ENCODE measurements around the gene ZNF282. TPM values are rescaled to one million over a fixed set of nuclear protein-coding genes. Genes with fewer than 3 reads are reported as not detected.

The ZNF282 gene
- polyA plus RNA-seq (ENCODE audit: insufficient read length in 12 of 12), result 10 to 100 TPM in 11 of 12 donors, not detected in 1; 13.7 to 22.1 (median 18.9) TPM
- long read RNA-seq, donor 1, partial matches to known transcripts, result 22 of 26 reads
- long read RNA-seq, donor 1, other reads (novel, unspliced or antisense), result 0 of 26 reads
- long read RNA-seq, donor 2, partial matches to known transcripts, result 0 of 3 reads
- long read RNA-seq, donor 2, other reads (novel, unspliced or antisense), result 0 of 3 reads
- long read RNA-seq, donor 3, partial matches to known transcripts, result 0 of 2 reads
- long read RNA-seq, donor 3, other reads (novel, unspliced or antisense), result 0 of 2 reads
- long read RNA-seq, donor 4, result 0 reads
- long read RNA-seq, donor 5, partial matches to known transcripts, result 0 of 3 reads
- long read RNA-seq, donor 5, other reads (novel, unspliced or antisense), result 0 of 3 reads
- long read RNA-seq, donor 6, partial matches to known transcripts, result 0 of 2 reads
- long read RNA-seq, donor 6, other reads (novel, unspliced or antisense), result 0 of 2 reads
- long read RNA-seq, donor 7, partial matches to known transcripts, result 0 of 1 reads
- long read RNA-seq, donor 7, other reads (novel, unspliced or antisense), result 0 of 1 reads
- long read RNA-seq, donor 8, transcript ZNF282-204 (8 exons, 3,722 nt), result major isoform, 7 of 7 reads
- long read RNA-seq, donor 8, partial matches to known transcripts, result 0 of 7 reads
- long read RNA-seq, donor 8, other reads (novel, unspliced or antisense), result 0 of 7 reads
- long read RNA-seq, donor 9, partial matches to known transcripts, result 0 of 1 reads
- long read RNA-seq, donor 9, other reads (novel, unspliced or antisense), result 0 of 1 reads
- long read RNA-seq, donor 10, partial matches to known transcripts, result 0 of 3 reads
- long read RNA-seq, donor 10, other reads (novel, unspliced or antisense), result 0 of 3 reads
- long read RNA-seq, donor 11, partial matches to known transcripts, result 0 of 4 reads
- long read RNA-seq, donor 11, other reads (novel, unspliced or antisense), result 0 of 4 reads

- peak; percentile 89 for DNase-seq
Measured at GRCh38 chr7:149195180-149196150, at the start of gene ZNF282. Gene ZNF282 (plus strand): TSS chr7:149195546. CDS start chr7:149195590, 44 bp downstream.

GRCh38 chr7:149147072-149147751, 48.1 kb upstream of the ZNF282 start, which contains the start of gene ZNF398:
Gene ZNF398 (plus strand): TSS chr7:149147453. CDS start chr7:149147743, 290 bp downstream.
- peak; percentile 73 for DNase-seq

GRCh38 chr7:149147752-149148653, 47.3 kb upstream of the ZNF282 start:
- DNase-seq, result peak; percentile 37

DNA sequence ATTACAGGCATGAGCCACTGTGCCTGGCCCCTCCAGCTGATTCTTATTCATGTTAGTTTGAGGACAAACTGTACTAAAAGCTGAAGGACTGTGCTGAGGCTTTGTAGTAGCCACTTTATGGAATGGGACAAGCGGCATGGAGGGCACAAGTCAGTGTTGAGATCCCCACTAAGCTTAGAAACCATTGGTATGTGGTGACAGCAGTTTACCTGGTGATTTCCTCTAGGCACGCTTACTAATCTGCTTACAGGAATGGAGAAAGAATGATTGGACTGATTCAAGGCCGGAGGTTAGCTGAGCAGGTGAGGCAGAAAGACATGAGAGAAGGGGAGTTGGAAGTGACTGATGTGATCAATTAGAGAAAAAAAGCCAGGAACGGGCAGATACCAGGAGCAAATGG, 44.4 kb upstream of the ZNF282 start:
- DNase-seq, result no peak

- DNase-seq, result no peak
Measured at GRCh38 chr7:149153346-149153745, 42.0 kb upstream of the ZNF282 start.

- DNase-seq, result no peak
Measured at GRCh38 chr7:149154056-149154455, 41.3 kb upstream of the ZNF282 start.

DNA sequence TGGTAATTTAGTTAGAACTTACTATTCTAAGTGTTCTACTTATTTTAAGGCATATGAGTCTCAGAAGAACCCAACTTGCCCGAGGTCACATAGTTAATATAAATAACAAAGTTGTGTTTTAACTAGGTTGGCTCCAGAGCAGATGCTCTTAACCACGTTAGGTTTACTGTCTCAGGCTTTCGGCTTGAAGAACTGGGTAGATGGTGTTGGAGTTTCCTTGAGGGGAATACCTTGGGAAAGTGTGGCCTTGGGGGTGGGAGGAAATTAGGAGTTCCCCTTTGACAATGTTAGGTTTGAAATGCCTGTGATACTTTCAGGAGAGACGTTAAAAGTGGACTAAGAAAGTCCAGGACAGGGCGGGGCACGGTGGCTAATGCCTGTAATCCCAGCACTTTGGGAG, 38.4 kb upstream of the ZNF282 start:
- DNase-seq, result no peak

- DNase-seq, result no peak
Measured at GRCh38 chr7:149161241-149161848, 34.0 kb upstream of the ZNF282 start.

DNA sequence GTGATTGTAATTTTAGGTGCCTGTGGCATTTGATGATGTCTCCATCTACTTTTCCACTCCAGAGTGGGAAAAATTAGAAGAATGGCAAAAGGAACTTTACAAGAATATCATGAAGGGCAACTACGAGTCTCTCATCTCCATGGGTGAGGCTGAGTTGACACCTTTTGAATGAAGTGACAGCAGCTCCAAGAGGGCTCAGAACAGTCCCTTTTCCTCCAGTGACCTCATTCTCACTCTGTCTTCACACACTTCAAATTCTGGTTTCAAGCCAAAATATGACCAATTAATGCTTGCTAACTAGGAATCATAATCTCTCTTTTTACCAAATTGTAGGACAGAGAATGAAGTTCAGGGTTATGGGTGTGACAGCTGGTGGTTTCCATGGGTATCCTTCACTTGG, 29.2 kb upstream of the ZNF282 start:
- DNase-seq, result no peak

- DNase-seq, result no peak
Measured at GRCh38 chr7:149166630-149167352, 28.6 kb upstream of the ZNF282 start.

GRCh38 chr7:149171892-149172533, 23.3 kb upstream of the ZNF282 start:
- DNase-seq, result no peak

DNA sequence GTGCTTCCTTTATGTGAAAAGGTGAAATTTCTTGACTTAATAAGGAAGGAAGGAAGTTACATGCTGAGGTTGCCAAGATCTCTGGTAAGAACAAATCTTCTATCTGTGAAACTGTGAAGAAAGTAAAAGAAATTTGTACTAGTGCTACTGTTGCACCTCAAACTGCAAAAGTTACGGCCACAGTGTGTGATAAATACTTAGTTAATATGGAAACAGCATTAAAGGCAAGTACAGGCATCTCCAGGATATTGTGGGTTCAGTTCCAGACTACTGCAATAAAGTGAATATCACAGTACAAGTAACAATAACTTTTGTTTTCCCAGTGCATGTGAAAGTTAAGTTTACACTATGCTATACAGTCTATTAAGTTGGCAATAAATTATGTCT, 22.8 kb upstream of the ZNF282 start:
- DNase-seq, result no peak

DNA sequence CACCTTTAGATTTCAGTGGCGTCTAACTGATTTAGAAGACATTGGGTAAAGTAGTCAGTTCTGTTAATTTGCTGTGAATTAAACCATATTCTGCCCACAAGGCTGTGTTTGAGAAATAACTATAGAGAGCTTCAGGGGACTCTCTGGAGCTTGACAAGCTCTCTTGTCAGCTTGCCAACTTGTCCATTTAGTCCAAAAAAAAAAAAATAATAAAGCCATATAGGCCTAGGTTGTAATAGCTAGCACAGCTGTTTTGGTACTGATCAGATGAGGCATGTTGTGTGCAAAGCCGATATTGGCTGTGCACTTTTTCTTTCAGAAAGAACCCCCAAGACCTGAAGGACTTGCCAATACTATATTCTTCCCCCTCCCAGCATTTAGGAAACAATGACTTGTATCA, 20.2 kb upstream of the ZNF282 start:
- no peak for DNase-seq

GRCh38 chr7:149179241-149179640, 16.1 kb upstream of the ZNF282 start:
- DNase-seq, result no peak

GRCh38 chr7:149180722-149181449, 14.5 kb upstream of the ZNF282 start:
- DNase-seq, result no peak

DNA sequence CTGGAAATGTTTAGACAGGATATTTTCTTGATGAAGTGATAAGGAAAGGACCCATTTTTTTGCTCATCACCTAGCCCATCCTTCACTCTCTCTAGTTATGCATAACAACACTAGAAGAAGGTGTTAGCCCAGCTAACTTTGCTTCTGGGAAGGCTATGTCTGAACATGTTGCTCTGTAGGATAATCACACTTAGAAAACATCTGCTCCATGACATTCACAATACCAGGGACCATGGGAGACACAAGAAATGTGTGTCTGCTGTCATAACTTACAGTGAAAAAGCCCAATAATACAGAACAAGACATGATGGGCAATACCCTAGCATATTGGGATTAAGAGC, 13.9 kb upstream of the ZNF282 start:
- no peak for DNase-seq

DNA sequence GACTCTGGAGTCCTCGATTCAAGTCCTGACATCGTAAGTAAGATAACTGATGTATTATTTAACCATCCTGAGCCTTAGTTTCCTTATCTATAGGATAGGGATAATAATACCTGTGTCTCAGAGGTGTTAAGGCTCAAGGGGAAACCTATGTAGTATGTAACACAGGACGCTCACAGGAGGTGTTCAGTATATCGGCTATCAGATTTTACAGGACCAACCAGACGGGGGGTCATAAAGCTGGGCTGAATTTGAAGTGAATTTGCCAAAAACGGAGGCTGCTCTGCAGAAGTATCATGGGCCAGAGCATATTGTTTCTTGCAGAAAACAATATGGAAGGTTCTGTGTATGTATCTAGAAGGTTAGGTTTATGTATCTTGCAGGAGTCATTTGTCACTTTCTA, 11.1 kb upstream of the ZNF282 start:
- DNase-seq, result no peak
